NCI-H748 (cell line): ENCODE results near the gene HOXA2.

Source experiments
- DNase-seq: peaks from one replicate; lab custom pipeline; 2025; ENCODE audit not compliant: unreplicated experiment; lab: John Stamatoyannopoulos, UW

Gene HOXA2

DNA sequence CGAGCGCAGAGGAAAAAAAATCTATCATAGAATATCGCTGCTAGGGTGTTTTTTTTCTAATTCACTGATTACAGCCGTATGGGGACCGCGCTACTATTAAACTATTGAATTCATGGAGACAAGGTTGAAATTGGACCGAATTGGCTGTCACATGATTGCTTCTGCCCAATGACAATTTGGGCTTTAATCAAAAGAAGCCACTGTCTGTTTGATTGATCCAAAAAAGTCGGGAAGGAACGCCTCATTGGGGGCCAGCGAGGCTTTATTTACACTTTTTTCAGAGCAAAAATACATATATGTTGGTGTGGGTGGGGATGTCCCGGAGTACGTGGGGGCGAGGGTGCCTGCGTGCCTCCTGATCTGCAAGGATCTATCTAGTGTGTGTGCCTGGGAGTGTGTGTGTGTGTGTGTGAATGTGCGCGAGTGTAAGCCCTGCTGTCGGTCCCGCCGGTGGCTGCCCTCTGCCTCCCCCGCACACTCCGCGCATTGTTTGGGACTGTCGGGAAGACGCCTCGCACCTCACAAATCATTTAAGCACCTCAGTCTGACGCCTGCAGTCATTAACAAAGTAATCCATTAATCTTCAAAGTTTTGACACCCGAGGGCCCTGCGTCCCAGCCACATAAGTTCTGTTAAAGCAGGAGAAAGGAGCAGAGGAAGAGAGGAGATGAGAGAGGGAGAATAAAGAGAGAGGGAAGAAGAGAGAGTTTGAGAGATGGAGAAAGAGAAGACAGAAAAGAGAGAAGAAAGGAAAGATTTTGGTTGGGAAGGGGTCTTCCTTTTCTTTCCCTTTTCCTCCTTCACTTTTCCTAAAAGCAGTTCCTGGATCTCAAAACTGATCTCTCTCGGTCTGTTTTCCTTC lies at the start of gene HOXA2:
Gene HOXA2, minus strand, starts transcription at position 103 of the 862 bp plus-strand sequence. CDS start 183 bp downstream, outside the sequence.
- DNase-seq: peak; percentile 25

DNA sequence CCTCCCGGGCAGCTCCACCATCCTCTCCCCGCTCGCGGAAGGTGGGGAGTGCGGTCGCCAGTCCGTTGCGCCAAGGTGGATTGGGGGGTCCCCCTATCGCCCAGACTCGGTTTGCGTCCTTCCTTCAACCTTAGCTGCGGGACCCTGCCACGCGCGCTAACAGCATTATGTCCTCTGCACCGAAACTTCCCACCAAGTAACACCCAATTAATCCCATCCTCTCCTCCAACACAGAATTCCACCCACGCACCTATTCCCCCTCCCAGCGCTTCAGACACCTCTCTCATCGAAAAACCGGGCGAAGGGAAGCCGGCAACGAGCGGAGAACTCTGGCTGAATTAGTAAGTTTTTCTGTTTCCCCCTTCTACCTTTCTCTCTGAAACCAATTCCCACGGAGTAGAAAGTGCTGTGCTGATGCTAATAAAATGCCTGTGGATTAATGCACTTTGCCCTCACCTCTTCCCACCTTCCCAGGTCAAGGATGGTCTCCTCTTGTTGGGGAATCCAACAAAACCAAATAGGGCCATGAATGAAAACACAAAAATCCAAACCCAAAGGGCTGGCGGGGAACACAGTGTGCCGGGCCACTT lies 49.0 kb upstream of the HOXA2 start:
- no peak for DNase-seq

DNA sequence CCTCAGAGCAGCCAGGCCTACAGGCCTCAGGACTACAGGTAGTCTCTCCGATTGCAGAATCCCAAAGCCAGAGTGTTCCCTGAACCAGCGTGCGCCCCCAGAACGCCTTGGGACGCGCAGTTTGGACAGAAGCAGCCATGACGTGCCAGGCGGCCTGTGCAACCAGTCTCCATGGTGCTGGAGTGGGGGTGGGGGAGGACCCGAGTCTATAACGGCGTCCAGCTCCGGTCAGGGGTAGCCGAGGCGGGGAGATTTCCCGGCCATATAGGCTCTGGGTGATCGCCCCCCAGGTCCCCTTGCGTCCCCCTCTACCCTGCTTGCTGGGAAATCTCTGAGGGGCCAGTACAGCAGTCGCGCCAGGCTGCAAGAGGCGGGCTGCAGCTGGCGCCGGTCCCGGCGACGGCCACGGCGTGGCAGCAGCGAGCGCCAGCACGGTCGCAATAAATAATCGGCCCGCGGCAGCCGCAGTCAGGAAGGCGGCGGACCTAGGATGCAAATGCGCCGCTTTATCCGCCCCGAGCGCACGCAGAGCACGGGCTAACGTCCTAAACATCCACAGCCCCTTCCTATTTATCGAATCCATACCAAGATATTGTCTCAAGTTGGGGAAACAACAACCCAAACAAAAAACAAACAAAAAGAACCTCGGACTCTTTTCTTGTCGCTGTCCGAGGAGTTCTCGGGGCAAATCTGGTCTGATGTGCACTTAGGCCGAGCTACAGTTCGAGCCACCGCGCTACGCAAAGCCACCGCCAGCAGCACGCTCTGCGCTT lies 48.3 kb upstream of the HOXA2 start:
- peak; percentile 89 for DNase-seq

DNA sequence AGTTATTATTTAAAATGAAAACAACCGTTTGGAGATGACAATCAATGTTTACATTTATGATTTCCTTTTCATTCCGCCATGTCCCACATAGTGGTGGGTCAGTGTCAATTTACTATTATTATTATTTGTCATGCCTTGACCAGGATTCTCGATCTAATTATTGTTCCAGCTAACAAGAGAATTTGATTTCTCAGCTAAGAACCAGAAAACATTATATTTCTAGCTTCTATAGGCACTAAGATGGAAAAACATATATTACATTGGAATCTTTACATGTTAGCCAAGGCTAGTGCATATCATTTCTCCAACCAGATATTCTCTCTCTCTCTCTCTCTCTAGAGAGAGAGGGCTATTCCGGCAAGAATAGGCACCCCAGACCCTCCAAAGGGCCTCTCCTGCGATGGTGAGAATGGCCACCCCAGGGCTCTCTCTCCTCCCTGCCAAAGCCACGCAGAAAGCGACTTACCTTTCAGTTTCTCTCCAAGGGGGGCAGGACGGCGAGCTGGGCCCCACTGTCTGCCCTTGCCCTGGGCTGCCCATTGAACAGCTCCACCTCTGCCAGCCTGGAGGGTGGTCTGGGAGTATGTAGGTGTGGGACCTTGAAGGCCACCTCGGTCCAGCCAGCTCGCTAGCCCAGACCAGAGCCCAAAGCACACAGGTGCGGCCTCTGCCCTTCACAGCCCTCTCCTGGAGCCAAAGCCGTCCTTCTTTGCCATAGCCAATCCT lies 47.5 kb upstream of the HOXA2 start:
- DNase-seq: peak; percentile 52

DNA sequence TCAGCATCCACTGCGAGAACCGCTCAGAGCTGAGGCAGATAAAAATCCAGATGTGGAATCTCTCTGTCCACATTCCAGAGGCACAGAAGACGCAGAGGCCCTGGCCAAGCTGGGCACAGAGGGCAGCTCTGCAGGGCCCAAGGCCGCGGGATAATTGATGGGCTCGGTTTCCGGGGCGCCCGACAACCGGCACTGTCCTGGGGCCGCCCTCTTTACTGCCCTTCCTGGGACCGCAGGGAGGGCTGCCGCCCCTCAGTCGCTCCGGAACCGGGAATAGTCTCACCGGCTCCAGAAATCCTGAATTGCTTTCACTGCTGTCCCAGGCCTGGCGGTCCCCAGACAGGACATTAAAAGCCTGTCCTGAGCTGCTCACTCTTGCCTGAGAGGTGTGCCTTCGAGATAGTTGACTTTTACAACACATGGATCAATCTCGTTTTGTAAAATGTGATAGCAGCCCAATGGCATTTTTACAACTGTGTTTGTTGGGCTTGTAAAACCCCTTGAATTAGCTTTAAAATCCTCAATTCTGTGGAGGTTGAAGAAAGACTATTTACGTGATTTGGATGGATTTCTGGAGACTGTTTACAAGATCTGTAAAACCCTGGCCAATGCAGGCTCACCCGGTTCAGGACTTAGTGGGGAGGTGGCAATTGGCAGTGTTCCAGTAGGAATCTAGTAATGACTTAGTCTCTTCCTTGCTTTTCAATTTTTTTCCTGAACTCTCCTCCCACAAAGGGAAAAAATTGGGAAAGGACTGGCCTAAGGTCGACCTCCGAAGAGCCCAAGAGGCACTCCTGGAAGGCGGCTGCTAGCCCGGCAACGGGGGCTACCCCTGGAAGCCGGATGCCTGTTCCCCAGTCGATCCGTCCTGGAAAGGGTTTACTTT lies 46.5 kb upstream of the HOXA2 start:
- peak; percentile 18 for DNase-seq

DNA sequence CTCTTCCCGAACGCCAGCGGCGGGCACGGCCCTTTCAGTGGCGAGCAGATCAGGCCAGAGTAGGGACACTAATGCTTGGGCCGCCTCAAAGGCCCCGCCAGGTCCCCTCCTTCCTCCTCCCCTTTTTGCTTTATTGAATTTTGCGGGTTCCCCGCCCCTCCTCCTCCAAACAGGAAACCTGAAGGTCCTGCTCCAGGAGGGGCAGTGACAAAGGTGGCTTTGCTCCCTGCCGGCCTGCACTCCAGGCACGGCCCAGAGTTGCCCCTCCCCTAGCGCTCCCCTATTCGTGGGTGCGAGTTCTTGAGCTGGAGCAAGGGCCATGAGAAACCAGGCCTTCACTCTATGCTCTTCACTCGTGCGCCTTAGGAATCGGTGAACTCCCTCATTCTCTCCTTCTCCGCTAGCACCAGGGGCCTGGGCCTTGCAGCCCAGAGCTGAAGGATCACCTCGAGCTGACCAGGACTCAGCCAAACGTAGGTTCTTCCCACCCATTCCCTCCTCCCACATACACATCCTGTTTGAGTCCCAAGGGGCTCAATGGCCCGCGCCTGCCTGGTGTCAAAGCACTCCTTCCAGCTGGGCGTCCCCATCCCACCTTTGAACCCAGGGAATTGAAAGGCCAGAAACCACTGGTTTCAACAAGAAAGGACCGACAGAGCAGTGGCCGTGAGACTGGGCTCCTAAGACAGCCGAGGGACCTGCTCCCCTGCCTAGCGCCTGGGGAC lies 45.7 kb upstream of the HOXA2 start:
- DNase-seq: peak; percentile 75

DNA sequence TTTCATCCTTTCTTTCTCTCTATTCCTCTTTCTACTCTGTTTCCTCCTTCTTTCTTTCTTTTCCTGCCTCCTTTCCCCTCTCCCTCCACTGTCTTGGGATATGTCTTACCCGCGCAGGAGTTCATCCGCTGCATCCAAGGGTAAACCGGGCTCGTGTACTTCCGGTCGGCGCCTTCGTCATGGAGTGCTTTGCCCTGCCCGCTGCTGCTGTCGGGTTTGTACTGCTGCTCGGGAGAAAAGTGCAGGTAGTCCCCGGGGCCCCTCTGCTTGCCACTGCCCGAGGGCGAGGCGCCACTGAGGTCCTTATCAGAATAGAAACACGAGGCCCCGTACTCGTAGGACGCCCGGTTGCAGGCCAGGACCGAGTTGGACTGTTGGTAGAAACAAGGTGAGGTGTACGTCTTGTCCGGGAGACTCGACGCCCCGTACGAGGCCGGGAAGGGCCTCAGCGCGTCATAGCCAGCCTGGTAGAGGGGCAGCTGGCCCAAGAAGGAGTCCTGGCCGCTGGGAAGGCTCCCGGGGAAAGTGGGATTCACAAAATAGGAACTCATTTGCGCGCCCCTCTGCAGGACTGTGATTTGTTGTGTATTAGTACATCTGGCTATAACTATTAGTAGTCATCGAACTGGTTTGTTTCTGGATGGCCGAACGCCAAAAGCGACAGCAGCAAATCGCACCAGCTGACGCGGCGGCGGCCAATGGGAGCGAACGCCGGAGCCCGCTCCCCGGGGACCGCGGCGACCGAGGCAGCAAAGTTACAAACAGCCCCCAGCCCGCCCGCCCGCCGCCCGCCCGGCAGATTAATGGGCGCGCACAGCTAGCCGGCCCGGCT lies 44.9 kb upstream of the HOXA2 start, which contains the start of gene HOXA6:
Gene HOXA6, minus strand, starts transcription at position 576 of the 832 bp plus-strand sequence. Its CDS starts 25 bp downstream, at position 551.
- DNase-seq: peak; percentile 84

DNA sequence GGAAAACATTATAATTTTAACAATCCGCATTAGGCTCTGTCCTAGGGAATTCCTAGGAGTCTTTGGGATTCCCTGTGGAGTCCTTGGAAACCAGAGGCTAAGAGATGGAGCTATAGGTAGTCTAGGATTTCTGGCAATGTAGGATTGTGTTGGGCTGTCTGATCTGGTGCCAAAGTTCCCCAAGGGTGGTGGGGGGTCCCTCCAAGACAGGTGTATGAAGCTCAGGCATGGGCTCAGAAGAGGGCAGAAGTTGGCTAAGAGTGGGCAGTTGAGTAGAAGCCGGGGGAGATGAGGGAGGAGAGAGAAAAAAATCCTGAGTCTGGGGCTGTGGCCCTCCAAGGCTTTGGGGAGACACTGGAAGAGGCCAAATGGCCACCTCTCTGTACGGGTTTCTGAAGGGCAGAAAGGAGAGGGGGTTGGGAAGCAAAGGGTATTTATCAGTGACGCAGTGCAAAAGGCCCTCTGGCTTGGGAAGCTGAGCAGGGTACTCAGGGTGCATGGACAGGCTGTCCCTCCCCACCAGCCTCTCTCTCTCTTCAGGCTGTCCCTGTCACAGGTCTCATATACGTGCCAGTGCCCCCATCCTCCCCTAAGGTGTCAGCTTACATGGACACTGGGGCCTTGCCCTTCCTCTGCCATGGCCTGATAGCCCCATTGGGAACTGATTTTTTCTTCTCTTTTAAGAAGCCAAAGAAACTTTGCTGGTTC lies 44.2 kb upstream of the HOXA2 start:
- DNase-seq: peak; percentile 27

DNA sequence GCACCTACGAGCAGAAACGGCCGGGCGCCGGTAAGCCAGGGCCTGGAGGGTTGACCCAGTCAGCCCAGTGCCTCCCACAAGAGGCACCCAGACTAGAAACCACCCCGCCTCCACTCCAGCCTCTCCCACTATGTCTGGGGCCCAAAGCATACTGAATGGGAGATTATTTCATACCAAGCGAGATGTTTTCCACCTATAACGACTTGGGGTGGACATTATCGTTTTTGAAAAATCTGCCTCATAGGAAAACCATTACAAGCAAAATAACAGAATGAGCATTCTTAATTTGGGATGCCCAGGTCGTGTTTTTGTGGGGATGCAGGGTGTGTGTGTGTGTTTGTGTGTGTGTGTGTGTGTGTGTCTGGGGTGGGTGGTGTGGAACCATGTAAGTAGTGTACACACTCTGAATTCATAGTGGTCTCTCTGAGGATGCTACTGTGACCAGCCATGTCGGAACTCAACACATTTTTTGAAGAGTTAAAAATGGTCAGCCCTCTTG lies 43.5 kb upstream of the HOXA2 start:
- no peak for DNase-seq

DNA sequence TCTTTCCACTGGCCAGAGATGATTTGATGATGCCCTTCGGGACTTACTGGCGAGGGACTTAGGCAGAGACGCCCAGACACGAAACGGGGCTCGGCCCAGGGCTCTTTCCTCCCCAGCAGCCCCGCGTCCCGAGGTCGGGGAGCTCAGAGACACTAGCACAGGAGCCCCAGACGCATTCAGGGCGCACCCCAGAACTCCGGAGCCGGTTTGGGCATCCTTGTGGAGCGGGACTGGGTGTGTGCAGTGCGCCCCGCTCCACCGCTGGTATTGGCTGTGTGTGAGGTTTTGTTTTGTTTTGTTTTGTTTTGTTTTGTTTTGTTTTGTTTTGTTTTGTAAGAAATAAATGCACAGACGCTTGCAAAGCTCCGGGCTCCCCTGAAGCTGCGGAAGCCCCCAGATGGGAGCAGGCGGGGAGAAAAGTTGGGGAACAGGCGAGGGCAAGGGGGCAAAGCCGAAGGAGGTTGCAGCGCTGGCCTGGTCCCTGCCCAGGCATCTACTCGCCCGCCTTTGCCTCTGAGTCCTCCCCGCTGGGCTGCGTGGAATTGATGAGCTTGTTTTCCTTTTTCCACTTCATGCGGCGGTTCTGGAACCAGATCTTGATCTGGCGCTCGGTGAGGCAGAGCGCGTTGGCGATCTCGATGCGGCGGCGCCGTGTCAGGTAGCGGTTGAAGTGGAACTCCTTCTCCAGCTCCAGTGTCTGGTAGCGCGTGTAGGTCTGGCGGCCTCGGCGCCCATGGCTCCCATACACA lies 42.9 kb upstream of the HOXA2 start:
- DNase-seq: no peak

DNA sequence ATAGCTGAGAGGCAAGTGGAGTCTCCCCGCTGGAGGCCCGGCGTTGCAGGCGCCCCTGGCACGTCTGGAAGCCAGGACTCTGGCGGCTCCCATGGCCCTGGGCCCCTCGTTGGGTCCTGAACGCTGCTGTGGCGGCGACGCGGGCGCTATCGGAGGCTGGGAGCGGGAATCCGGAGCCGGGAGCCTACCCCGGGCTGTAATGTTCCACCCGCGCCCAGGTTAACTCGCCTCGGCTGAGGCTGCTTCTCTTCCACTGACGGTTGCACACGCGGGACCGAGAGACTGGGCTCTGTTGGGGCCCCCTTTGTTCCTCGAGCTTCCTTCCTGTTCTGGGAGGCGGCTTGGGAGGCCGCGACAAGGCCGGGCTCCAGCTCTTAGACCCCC lies 42.3 kb upstream of the HOXA2 start:
- peak; percentile 4 for DNase-seq

DNA sequence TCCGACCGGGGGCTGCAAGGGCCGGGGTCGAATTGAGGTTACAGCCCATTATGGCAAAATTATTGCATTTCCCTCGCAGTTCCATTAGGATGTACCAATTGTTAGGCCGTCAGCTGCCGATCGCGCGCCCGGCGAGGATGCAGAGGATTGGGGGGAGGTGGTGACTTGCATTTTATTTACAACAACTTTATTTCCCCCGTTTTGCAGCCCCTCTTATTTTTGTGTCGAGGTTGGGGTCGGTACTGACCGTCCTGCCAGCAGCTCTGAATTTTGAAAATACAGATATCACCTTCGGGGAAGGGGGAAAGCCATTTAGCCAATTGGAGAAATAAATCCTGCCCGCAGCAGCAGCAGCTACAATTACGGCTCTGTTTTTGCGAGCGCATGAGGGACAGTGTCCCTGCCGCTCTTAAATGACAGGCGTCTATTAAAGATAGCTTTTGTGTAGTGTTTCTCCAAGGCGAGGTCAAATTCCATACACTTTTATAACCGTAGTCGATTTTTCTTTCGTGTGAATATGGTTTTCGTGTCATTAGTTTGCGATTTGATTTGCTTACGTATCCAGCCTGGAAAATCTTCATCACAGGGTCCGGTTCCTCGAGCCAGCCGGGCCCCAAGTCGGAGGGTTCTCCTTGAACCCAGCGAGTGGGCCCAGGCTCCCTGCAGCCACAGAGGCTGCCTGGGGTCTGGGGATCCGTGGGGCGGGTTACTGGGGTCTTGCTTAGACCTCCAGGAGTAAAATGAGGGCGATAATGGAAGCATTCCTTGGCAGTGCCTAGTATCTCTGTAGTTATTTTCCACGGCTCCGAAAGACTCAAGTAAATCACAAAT lies 41.7 kb upstream of the HOXA2 start:
- no peak for DNase-seq

DNA sequence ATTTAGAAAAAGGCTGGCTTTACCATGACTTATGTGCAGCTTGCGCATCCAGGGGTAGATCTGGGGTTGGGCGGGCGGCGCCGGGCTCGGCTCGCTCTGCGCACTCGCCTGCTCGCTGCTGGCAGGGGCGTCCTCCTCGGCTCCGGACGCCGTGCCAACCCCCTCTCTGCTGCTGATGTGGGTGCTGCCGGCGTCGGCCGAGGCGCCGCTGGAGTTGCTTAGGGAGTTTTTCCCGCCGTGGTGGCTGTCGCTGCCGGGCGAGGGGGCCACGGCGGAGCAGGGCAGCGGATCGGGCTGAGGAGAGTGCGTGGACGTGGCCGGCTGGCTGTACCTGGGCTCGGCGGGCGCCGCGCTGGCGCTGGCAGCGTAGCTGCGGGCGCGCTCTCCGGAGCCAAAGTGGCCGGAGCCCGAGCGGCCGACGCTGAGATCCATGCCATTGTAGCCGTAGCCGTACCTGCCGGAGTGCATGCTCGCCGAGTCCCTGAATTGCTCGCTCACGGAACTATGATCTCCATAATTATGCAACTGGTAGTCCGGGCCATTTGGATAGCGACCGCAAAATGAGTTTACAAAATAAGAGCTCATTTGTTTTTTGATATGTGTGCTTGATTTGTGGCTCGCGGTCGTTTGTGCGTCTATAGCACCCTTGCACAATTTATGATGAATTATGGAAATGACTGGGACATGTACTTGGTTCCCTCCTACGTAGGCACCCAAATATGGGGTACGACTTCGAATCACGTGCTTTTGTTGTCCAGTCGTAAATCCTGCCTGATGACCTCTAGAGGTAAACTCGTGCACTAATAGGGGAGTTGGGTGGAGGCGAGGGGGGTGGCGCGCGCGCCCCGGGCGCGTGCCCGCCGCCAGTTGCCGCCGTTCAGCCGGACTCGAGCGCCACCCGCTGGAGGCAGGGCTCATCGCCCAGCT lies 40.8 kb upstream of the HOXA2 start, which contains the start of gene HOXA5:
Gene HOXA5, minus strand, starts transcription at position 659 of the 927 bp plus-strand sequence. Its CDS starts 74 bp downstream, at position 585.
- peak; percentile 95 for DNase-seq

DNA sequence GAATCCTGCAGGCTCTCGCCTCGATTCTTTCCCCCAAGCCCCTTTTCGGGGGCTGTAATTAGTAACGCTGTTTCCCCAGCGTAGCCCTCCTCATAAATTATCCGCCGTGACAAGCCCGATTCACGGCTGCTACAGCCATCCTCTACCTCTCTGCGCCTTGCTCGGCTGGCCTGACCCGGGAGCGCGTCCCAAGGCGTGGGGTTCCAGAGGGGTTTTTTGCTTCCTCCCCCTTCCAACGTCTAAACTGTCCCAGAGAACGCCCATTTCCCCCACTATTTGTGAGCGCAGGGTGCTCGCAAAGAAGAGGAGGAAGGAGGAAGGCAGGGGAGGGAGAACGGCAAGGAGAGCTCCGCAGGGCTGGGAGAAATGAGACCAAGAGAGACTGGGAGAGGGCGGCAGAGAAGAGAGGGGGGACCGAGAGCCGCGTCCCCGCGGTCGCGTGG lies 40.1 kb upstream of the HOXA2 start:
- peak; percentile 54 for DNase-seq
